ENCODE results near the gene S1PR3.
"Not testable (repeated sequence)": the region's sequence is repeated elsewhere in the genome, so short reads cannot be mapped to it uniquely, and the experiment has no call there.

The S1PR3 gene

GRCh38 chr9:88991066-88992034 lies at the start of gene S1PR3:
Gene S1PR3, plus strand, starts transcription at chr9:88991468. Its CDS starts 9,733 bp downstream, at chr9:89001201.
- DNase-seq = peak; percentile 12

GRCh38 chr9:88941586-88941985 lies 49.7 kb upstream of the S1PR3 start:
- not testable (repeated sequence) for DNase-seq

GRCh38 chr9:88942411-88942810 lies 48.9 kb upstream of the S1PR3 start:
- no peak for DNase-seq

- DNase-seq = no peak
Measured at GRCh38 chr9:88945636-88946333, 45.5 kb upstream of the S1PR3 start.

GRCh38 chr9:88947581-88948573 lies 43.4 kb upstream of the S1PR3 start:
- no peak for DNase-seq

- DNase-seq = no peak
Measured at GRCh38 chr9:88949425-88949824, 41.8 kb upstream of the S1PR3 start.

GRCh38 chr9:88949961-88950340 lies 41.3 kb upstream of the S1PR3 start:
- no peak for DNase-seq

- no peak for DNase-seq
Measured at GRCh38 chr9:88950341-88951154, 40.7 kb upstream of the S1PR3 start.

GRCh38 chr9:88951155-88951542 lies 40.1 kb upstream of the S1PR3 start:
- no peak for DNase-seq

GRCh38 chr9:88952086-88952615 lies 39.1 kb upstream of the S1PR3 start:
- no peak for DNase-seq

GRCh38 chr9:88952976-88953375 lies 38.3 kb upstream of the S1PR3 start:
- no peak for DNase-seq

- DNase-seq = no peak
Measured at GRCh38 chr9:88953381-88954029, 37.8 kb upstream of the S1PR3 start.

GRCh38 chr9:88954066-88954465 lies 37.2 kb upstream of the S1PR3 start:
- no peak for DNase-seq

- no peak for DNase-seq
Measured at GRCh38 chr9:88957526-88957925, 33.7 kb upstream of the S1PR3 start.

GRCh38 chr9:88959727-88960469 lies 31.4 kb upstream of the S1PR3 start:
- no peak for DNase-seq

GRCh38 chr9:88960632-88961031 lies 30.6 kb upstream of the S1PR3 start:
- no peak for DNase-seq

- DNase-seq = no peak
Measured at GRCh38 chr9:88965473-88965872, 25.8 kb upstream of the S1PR3 start.

- no peak for DNase-seq
Measured at GRCh38 chr9:88966894-88967676, 24.2 kb upstream of the S1PR3 start.

- DNase-seq = no peak
Measured at GRCh38 chr9:88968799-88969198, 22.5 kb upstream of the S1PR3 start.

Measured in activated naive CD4-positive, alpha-beta T cell treated with Interleukin-2 at 50 U/mL for 16 hours (primary cell).